ENCODE results near the gene ADGRL3. TPM values are rescaled to one million over a fixed set of nuclear protein-coding genes. Genes with fewer than 3 reads are reported as not detected.

Gene ADGRL3
- total and polyA plus RNA-seq, 4 donors = 0.39 to 59.9 (median 2.9) TPM

GRCh38 chr4:61521451-61521850, 321.3 kb downstream of the ADGRL3 start:
- H3K9me3 ChIP-seq (ENCODE audit: control insufficient read depth in 4 of 4, insufficient read depth in 3 of 4, low read length in 3 of 4) = no peaks in the 10 kb centered on the region
- 89 to 91% methylated on average over 1 of the region's 1 CpG for WGBS, 2 donors
- no peak overlapping the region for H3K9ac ChIP-seq (ENCODE audit: insufficient read depth in 1 of 2, low read length in 2 of 2)
- no peak for TF ChIP-seq CTCF (IDR thresholded peaks at IDR 0.05; ENCODE audit: control extremely low read depth, extremely low read depth)
- H3K36me3 ChIP-seq (ENCODE audit: control insufficient read depth in 4 of 4, insufficient read depth in 4 of 4, low read length in 4 of 4) = no peaks in the 10 kb centered on the region
- H3K4me1 ChIP-seq (ENCODE audit: control insufficient read depth in 5 of 5, insufficient read depth in 5 of 5, low read length in 5 of 5) = peaks cover 0 to 10% (median 5%) of the 10 kb centered on the region in 5 donors
- no peak overlapping the region for H3K4me3 ChIP-seq
- no peak overlapping the region for H3K27ac ChIP-seq (ENCODE audit: low read depth in 1 of 2, low read length in 1 of 2)
- H3K27me3 ChIP-seq (ENCODE audit: control insufficient read depth in 3 of 3, insufficient read depth in 3 of 3, low read length in 2 of 3) = no peaks in the 10 kb centered on the region
- DNase-seq (no peak), ATAC-seq (ENCODE audit: insufficient read depth, low FRiP score) (no peak)

GRCh38 chr4:61522312-61522711, 322.2 kb downstream of the ADGRL3 start:
- TF ChIP-seq CTCF (IDR thresholded peaks at IDR 0.05; ENCODE audit: control extremely low read depth, extremely low read depth) = no peak
- peaks cover 0 to 10% (median 5%) of the 10 kb centered on the region in 5 donors for H3K4me1 ChIP-seq (ENCODE audit: control insufficient read depth in 5 of 5, insufficient read depth in 5 of 5, low read length in 5 of 5)
- no peak overlapping the region for H3K4me3 ChIP-seq
- H3K9me3 ChIP-seq (ENCODE audit: control insufficient read depth in 4 of 4, insufficient read depth in 3 of 4, low read length in 3 of 4) = no peaks in the 10 kb centered on the region
- H3K36me3 ChIP-seq (ENCODE audit: control insufficient read depth in 4 of 4, insufficient read depth in 4 of 4, low read length in 4 of 4) = no peaks in the 10 kb centered on the region
- H3K9ac ChIP-seq (ENCODE audit: insufficient read depth in 1 of 2, low read length in 2 of 2) = no peak overlapping the region
- WGBS, 2 donors = 33 to 80% methylated on average over 2 of the region's 2 CpGs
- H3K27me3 ChIP-seq (ENCODE audit: control insufficient read depth in 3 of 3, insufficient read depth in 3 of 3, low read length in 2 of 3) = no peaks in the 10 kb centered on the region
- ATAC-seq (ENCODE audit: insufficient read depth, low FRiP score) (no peak), DNase-seq (no peak)
- H3K27ac ChIP-seq (ENCODE audit: low read depth in 1 of 2, low read length in 1 of 2) = no peak overlapping the region

- Histone ChIP-seq H3K9me3 (ENCODE audit: control insufficient read depth in 4 of 4, insufficient read depth in 3 of 4, low read length in 3 of 4) (no peaks in the 10 kb centered on the region), H3K9ac (ENCODE audit: insufficient read depth in 1 of 2, low read length in 2 of 2) (no peak overlapping the region), H3K4me3 (no peak overlapping the region), H3K27me3 (ENCODE audit: control insufficient read depth in 3 of 3, insufficient read depth in 3 of 3, low read length in 2 of 3) (no peaks in the 10 kb centered on the region), H3K36me3 (ENCODE audit: control insufficient read depth in 4 of 4, insufficient read depth in 4 of 4, low read length in 4 of 4) (no peaks in the 10 kb centered on the region), H3K4me1 (ENCODE audit: control insufficient read depth in 5 of 5, insufficient read depth in 5 of 5, low read length in 5 of 5) (peaks cover 0 to 9% (median 5%) of the 10 kb centered on the region in 5 donors), H3K27ac (ENCODE audit: low read depth in 1 of 2, low read length in 1 of 2) (no peak overlapping the region)
- ATAC-seq (ENCODE audit: insufficient read depth, low FRiP score) (no peak), DNase-seq (no peak)
- TF ChIP-seq CTCF (IDR thresholded peaks at IDR 0.05; ENCODE audit: control extremely low read depth, extremely low read depth) = no peak
- 90 to 94% methylated on average over 4 of the region's 4 CpGs for WGBS, 2 donors
These were observed 327.8 kb downstream of the ADGRL3 start for GRCh38 chr4:61527888-61528287.

DNA sequence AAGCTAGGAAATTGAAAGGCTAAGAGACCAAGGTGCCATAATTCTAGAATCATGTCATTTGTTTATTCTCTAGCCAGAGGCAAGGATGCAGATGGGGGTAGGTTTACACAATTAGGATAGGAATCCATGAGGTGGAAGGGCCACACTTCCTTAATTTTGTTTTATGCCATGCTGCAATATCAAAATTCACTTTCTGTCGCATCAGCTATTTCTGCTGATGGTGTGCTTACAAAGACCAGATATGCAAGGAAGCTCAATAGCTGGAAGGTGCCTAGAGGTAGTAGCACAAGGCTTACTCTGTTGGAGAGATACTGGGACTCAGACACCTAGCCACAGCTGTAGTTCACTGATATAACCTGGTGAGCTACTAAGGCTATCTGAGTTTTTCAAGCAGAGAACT, 328.5 kb downstream of the ADGRL3 start:
- Histone ChIP-seq H3K27ac (ENCODE audit: low read depth in 1 of 2, low read length in 1 of 2) (no peak overlapping the region), H3K27me3 (ENCODE audit: control insufficient read depth in 3 of 3, insufficient read depth in 3 of 3, low read length in 2 of 3) (no peaks in the 10 kb centered on the region), H3K9me3 (ENCODE audit: control insufficient read depth in 4 of 4, insufficient read depth in 3 of 4, low read length in 3 of 4) (no peaks in the 10 kb centered on the region), H3K9ac (ENCODE audit: insufficient read depth in 1 of 2, low read length in 2 of 2) (no peak overlapping the region), H3K4me1 (ENCODE audit: control insufficient read depth in 5 of 5, insufficient read depth in 5 of 5, low read length in 5 of 5) (peaks cover 0 to 12% (median 5%) of the 10 kb centered on the region in 5 donors), H3K36me3 (ENCODE audit: control insufficient read depth in 4 of 4, insufficient read depth in 4 of 4, low read length in 4 of 4) (no peaks in the 10 kb centered on the region), H3K4me3 (no peak overlapping the region)
- DNase-seq = no peak
- ATAC-seq (ENCODE audit: insufficient read depth, low FRiP score) = no peak
- TF ChIP-seq CTCF (IDR thresholded peaks at IDR 0.05; ENCODE audit: control extremely low read depth, extremely low read depth) = no peak
- WGBS, 2 donors = 94 to 100% methylated on average over 1 of the region's 1 CpG
